CD14-positive monocyte (primary cell): ENCODE measurements around the gene COPS3. TPM values are rescaled to one million over a fixed set of nuclear protein-coding genes. Genes with fewer than 3 reads are reported as not detected.

ENCODE experiments used
- DNase-seq, 3 donors: peaks; one replicate each; pipeline ENCODE4 v3.0.0-alpha.2; 2011 to 2022
- H2AFZ ChIP-seq: 2 replicates; pipeline ENCODE4 v1.6.0; 2012; ENCODE audit warnings: mild to moderate bottlenecking, low read depth, low read length, inconsistent platforms; ENCODE audit not compliant: insufficient read depth, poor library complexity, severe bottlenecking
- H3K27ac ChIP-seq, 2 donors: 1 replicate in 1 of 2; 2 replicates in 1 of 2; pipeline ENCODE4 v1.5.1; 2012 to 2013; ENCODE audit warnings: low read length in 2 of 2, control low read depth in 1 of 2, inconsistent platforms in 1 of 2, low read depth in 1 of 2, mild to moderate bottlenecking in 1 of 2
- H3K27me3 ChIP-seq, 2 donors: one replicate each; pipeline versions ENCODE4 v1.6.0 to v1.6.1; 2011 to 2013; ENCODE audit warnings: low read length in 2 of 2; ENCODE audit not compliant: control insufficient read depth in 2 of 2, insufficient read depth in 2 of 2
- H3K36me3 ChIP-seq, 2 donors: replicated peaks in 1 of 2; 1 replicate in 1 of 2; 2 replicates in 1 of 2; pipeline versions ENCODE4 v1.5.1 to v1.6.1; 2012 to 2013; ENCODE audit warnings: low read length in 2 of 2, control low read depth in 1 of 2, inconsistent platforms in 1 of 2, mild to moderate bottlenecking in 1 of 2; ENCODE audit not compliant: insufficient read depth in 2 of 2, control insufficient read depth in 1 of 2
- H3K4me1 ChIP-seq, 2 donors: 1 replicate in 1 of 2; 2 replicates in 1 of 2; pipeline versions ENCODE4 v1.5.1 to v1.6.1; 2012 to 2013; ENCODE audit warnings: low read length in 2 of 2, control low read depth in 1 of 2, inconsistent platforms in 1 of 2, mild to moderate bottlenecking in 1 of 2, moderate library complexity in 1 of 2; ENCODE audit not compliant: insufficient read depth in 2 of 2, control insufficient read depth in 1 of 2
- H3K4me2 ChIP-seq: replicated peaks from 2 replicates; pipeline ENCODE3; 2012; ENCODE audit warnings: low read length, moderate library complexity, mild to moderate bottlenecking; ENCODE audit not compliant: poor library complexity, severe bottlenecking; ENCODE audit errors: extremely low read depth
- H3K4me3 ChIP-seq, 3 experiments: fragments of 200-600 bp in 1 of 3; sonication (generic) in 1 of 3; replicated peaks in 1 of 3; 1 replicate in 2 of 3; 2 replicates in 1 of 3; pipeline ENCODE4 v1.5.1; 2011 to 2013; ENCODE audit warnings: low read length in 3 of 3, mild to moderate bottlenecking in 3 of 3, control low read depth in 2 of 3, low read depth in 2 of 3, inconsistent platforms in 1 of 3, moderate library complexity in 1 of 3
- H3K79me2 ChIP-seq: 2 replicates; pipeline ENCODE4 v1.6.0; 2012; ENCODE audit warnings: mild to moderate bottlenecking, control low read depth, inconsistent platforms, low read length, moderate library complexity; ENCODE audit not compliant: insufficient read depth
- H3K9ac ChIP-seq: 2 replicates; pipeline ENCODE4 v1.6.0; 2017; ENCODE audit warnings: low read length, mild to moderate bottlenecking; ENCODE audit not compliant: insufficient read depth, poor library complexity, severe bottlenecking
- H3K9me3 ChIP-seq, 2 donors: replicated peaks in 1 of 2; 1 replicate in 1 of 2; 2 replicates in 1 of 2; pipeline versions ENCODE4 v1.5.1 to v1.6.1; 2012 to 2013; ENCODE audit warnings: low read length in 2 of 2, control low read depth in 1 of 2; ENCODE audit not compliant: control insufficient read depth in 1 of 2, insufficient read depth in 1 of 2
- H4K20me1 ChIP-seq: 2 replicates; pipeline ENCODE4 v1.6.0; 2012; ENCODE audit warnings: mild to moderate bottlenecking, low read length, control low read depth, moderate library complexity; ENCODE audit not compliant: insufficient read depth
- H3K27ac Mint-ChIP-seq, 7 donors: one replicate each; pipeline ENCODE4 v1.8.0; 2020; ENCODE audit warnings: mild to moderate bottlenecking in 7 of 7, mixed read lengths in 7 of 7, moderate library complexity in 6 of 7, inconsistent platforms in 2 of 7
- H3K27me3 Mint-ChIP-seq, 3 donors: one replicate each; pipeline ENCODE4 v1.8.0; 2021 to 2022; ENCODE audit warnings: low read depth in 3 of 3, mild to moderate bottlenecking in 3 of 3, mixed read lengths in 3 of 3, moderate library complexity in 3 of 3, inconsistent platforms in 1 of 3
- H3K36me3 Mint-ChIP-seq, 2 donors: one replicate each; pipeline ENCODE4 v1.8.0; 2020; ENCODE audit warnings: mixed read lengths in 2 of 2, inconsistent platforms in 1 of 2, mild to moderate bottlenecking in 1 of 2
- H3K4me1 Mint-ChIP-seq: one replicate; pipeline ENCODE4 v1.8.0; 2020; ENCODE audit warnings: mild to moderate bottlenecking, mixed read lengths
- H3K4me3 Mint-ChIP-seq, 2 donors: one replicate each; pipeline ENCODE4 v1.8.0; 2020; ENCODE audit warnings: mild to moderate bottlenecking in 2 of 2, mixed read lengths in 2 of 2, moderate library complexity in 1 of 2
- H3K9me3 Mint-ChIP-seq, 7 donors: one replicate each; pipeline ENCODE4 v1.8.0; 2020 to 2022; ENCODE audit warnings: mixed read lengths in 7 of 7, mild to moderate bottlenecking in 6 of 7, moderate library complexity in 6 of 7, inconsistent platforms in 2 of 7
- WGBS: methylation state at CpG from one replicate; pipeline ENCODE4 v1.1.5; 2013; ENCODE audit warnings: missing lambda C conversion rate; ENCODE audit not compliant: insufficient coverage; 5-methylcytosine and 5-hydroxymethylcytosine counted together
- intact Hi-C, 2 donors: fragments of 100-400 bp; cut with micrococcal nuclease; formaldehyde crosslinking; loops; one replicate each; pipeline versions ENCODE4 v1.15.0 to v1.15.1; 2023
- polyA plus RNA-seq, 3 donors: library from polyadenylated mRNA; depleted of rRNA in 1 of 3; unstranded in 2 of 3; stranded (reverse) in 1 of 3; fragments of 300-500 nt in 2 of 3; fragments of >200 nt in 1 of 3; fragmentation: Illumina TruSeq in 2 of 3; gene quantifications; 1 replicate in 2 of 3; 2 replicates in 1 of 3; pipeline ENCODE4 v1.2.3, GENCODE V29; 2012 to 2021
- TF ChIP-seq, protein P1 (sequence below): fragments of 200-600 bp; IDR thresholded peaks from one replicate; pipeline ENCODE4 v1.8.0; 2022; ENCODE audit warnings: antibody characterized with exemption, mild to moderate bottlenecking

Gene COPS3
- polyA plus RNA-seq, 3 donors: 47.6 to 122 (median 117) TPM

DNA sequence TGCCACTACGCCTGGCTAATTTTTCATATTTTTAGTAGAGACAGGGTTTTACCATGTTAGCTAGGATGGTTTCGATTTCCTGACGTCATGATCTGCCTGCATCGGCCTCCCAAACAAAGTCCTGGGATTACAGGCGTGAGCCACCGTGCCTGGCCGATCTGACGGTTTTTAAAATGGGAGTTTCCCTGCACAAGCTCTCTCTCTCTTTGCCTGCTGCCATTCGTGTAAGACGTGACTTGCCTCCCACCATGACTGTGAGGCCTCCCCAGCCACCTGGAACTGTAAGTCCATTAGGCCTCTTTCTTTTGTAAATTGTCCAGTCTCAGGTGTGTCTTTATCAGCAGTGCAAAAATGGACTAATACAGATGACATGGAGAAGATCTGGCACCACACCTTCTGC, 39.4 kb downstream of the COPS3 start:
- Mint-ChIP-seq H3K9me3 (peaks cover 0 to under 1% (median 0%) of the 10 kb centered on the region in 7 donors), H3K4me1 (peaks cover 10% of the 10 kb centered on the region), H3K4me3 (no peak overlapping the region), H3K27me3 (peaks cover 0 to 5% (median 4%) of the 10 kb centered on the region in 3 donors), H3K36me3 (peaks cover 7 to 13% of the 10 kb centered on the region in 2 donors), H3K27ac (no peak overlapping the region)
- no peak overlapping the region for H3K9ac ChIP-seq
- no peak overlapping the region for H3K27ac ChIP-seq
- H3K4me1 ChIP-seq: peaks cover 6 to 9% of the 10 kb centered on the region in 2 donors
- no peaks in the 10 kb centered on the region for H4K20me1 ChIP-seq
- H3K27me3 ChIP-seq: no peaks in the 10 kb centered on the region
- TF ChIP-seq, protein P1, sequence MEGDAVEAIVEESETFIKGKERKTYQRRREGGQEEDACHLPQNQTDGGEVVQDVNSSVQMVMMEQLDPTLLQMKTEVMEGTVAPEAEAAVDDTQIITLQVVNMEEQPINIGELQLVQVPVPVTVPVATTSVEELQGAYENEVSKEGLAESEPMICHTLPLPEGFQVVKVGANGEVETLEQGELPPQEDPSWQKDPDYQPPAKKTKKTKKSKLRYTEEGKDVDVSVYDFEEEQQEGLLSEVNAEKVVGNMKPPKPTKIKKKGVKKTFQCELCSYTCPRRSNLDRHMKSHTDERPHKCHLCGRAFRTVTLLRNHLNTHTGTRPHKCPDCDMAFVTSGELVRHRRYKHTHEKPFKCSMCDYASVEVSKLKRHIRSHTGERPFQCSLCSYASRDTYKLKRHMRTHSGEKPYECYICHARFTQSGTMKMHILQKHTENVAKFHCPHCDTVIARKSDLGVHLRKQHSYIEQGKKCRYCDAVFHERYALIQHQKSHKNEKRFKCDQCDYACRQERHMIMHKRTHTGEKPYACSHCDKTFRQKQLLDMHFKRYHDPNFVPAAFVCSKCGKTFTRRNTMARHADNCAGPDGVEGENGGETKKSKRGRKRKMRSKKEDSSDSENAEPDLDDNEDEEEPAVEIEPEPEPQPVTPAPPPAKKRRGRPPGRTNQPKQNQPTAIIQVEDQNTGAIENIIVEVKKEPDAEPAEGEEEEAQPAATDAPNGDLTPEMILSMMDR: no peak
- H3K4me3 ChIP-seq: no peak overlapping the region
- no peaks in the 10 kb centered on the region for H3K9me3 ChIP-seq
- WGBS: 93% methylated on average over 9 of the region's 10 CpGs
- no peak for DNase-seq
- intact Hi-C loops: no loop called here
- H2AFZ ChIP-seq: no peak overlapping the region
- no peak overlapping the region for H3K4me2 ChIP-seq
- peaks cover 4% of the 10 kb centered on the region for H3K79me2 ChIP-seq
- H3K36me3 ChIP-seq: peaks cover 9 to 15% of the 10 kb centered on the region in 2 donors

DNA sequence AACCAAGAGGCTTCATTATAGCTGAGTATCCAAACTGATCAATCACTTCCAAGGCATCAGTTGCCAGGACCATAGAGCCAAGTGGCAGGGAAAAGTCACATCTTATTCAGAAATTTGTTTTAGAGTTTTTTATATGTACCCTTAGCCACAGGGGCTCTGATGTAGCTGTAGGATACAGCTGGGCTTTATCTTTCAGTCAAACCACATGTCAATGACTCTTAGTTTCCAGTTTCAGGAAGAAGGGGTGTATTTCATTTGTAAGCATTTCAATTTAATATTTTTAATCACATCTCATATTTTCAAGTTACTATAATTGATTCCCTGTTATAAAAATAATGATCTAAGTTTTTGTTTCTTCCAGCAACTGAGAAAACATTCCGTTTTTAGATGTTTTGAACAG, 41.2 kb downstream of the COPS3 start:
- no peak overlapping the region for H3K9ac ChIP-seq
- Mint-ChIP-seq H3K9me3 (peaks cover 0 to 2% (median 0%) of the 10 kb centered on the region in 7 donors), H3K27ac (no peak overlapping the region), H3K27me3 (peaks cover 0 to 5% (median 4%) of the 10 kb centered on the region in 3 donors), H3K36me3 (no peaks in the 10 kb centered on the region), H3K4me1 (peaks cover 26% of the 10 kb centered on the region), H3K4me3 (no peak overlapping the region)
- H3K9me3 ChIP-seq: no peaks in the 10 kb centered on the region
- H3K79me2 ChIP-seq: peaks cover 22% of the 10 kb centered on the region
- H3K36me3 ChIP-seq: no peaks in the 10 kb centered on the region
- H3K4me3 ChIP-seq: no peak overlapping the region
- intact Hi-C loops: loop anchor here (5.0 to 10.0 kb wide), 2 partner anchors 42 to 195 kb away; partner anchors contain the start of genes COPS3 (in 1 of the 2) and MPRIP (in 1 of the 2)
- H3K27ac ChIP-seq: no peak overlapping the region
- peaks cover 15% of the 10 kb centered on the region for H4K20me1 ChIP-seq
- DNase-seq: no peak
- H2AFZ ChIP-seq: no peak overlapping the region
- H3K4me1 ChIP-seq: peaks cover 20 to 26% of the 10 kb centered on the region in 2 donors
- TF ChIP-seq, protein P1: no peak
- H3K4me2 ChIP-seq: no peak overlapping the region
- H3K27me3 ChIP-seq: no peaks in the 10 kb centered on the region
- no CpG with 5 or more reads among the region's 1 CpG for WGBS
